H1 (cell line): ENCODE results near the gene PYGB. TPM values are rescaled to one million over a fixed set of nuclear protein-coding genes. Genes with fewer than 3 reads are reported as not detected.

Experiments
- CTCF ChIA-PET: fragments of 300-600 bp; sonication (Branson Sonifier 250); formaldehyde crosslinking; loops from one replicate; lab custom pipeline; 2021; ENCODE audit not compliant: partially characterized antibody; lab: Charles Lee
- POLR2A ChIA-PET: fragments of 300-600 bp; sonication (Branson Sonifier 250); formaldehyde crosslinking; loops from one replicate; lab custom pipeline; 2021; ENCODE audit warnings: inconsistent platforms; ENCODE audit not compliant: partially characterized antibody; lab: Charles Lee
- DNase-seq, 2 experiments: peaks; one replicate each; pipeline versions ENCODE4 v3.0.0 to v3.0.0-alpha.2; 2010 to 2022; ENCODE audit warnings: low spot score in 2 of 2, low read depth in 1 of 2, mixed read lengths in 1 of 2
- FAIRE-seq: peaks from 2 replicates; lab custom pipeline; 2011; peaks lifted over from hg19 to GRCh38; lab: Jason Lieb, UNC
- H2AFZ ChIP-seq: 2 replicates; pipeline ENCODE4 v1.8.1; 2012; ENCODE audit warnings: low read length, inconsistent platforms
- H2AK5ac ChIP-seq: 2 replicates; pipeline ENCODE4 v1.6.1; 2013; ENCODE audit warnings: low read depth, low read length
- H2BK120ac ChIP-seq: replicated peaks from 2 replicates; pipeline ENCODE3; 2013; ENCODE audit warnings: low read depth, low read length, inconsistent platforms
- H2BK12ac ChIP-seq: 2 replicates; pipeline ENCODE4 v1.6.1; 2013; ENCODE audit warnings: low read depth, low read length
- H2BK15ac ChIP-seq: 2 replicates; pipeline ENCODE4 v1.6.1; 2013; ENCODE audit warnings: low read length
- H2BK20ac ChIP-seq: 2 replicates; pipeline ENCODE4 v1.6.1; 2013; ENCODE audit warnings: low read length
- H2BK5ac ChIP-seq: 2 replicates; pipeline ENCODE4 v1.6.1; 2013; ENCODE audit warnings: low read depth, low read length
- H3K14ac ChIP-seq: 2 replicates; pipeline ENCODE4 v1.6.1; 2013; ENCODE audit warnings: inconsistent platforms; ENCODE audit not compliant: insufficient read length
- H3K18ac ChIP-seq: 2 replicates; pipeline ENCODE4 v1.6.1; 2013; ENCODE audit warnings: low read length; ENCODE audit errors: extremely low read depth
- H3K23ac ChIP-seq: 2 replicates; pipeline ENCODE4 v1.6.1; 2013; ENCODE audit warnings: inconsistent platforms; ENCODE audit not compliant: insufficient read length
- H3K23me2 ChIP-seq: 2 replicates; pipeline ENCODE4 v1.6.1; 2013; ENCODE audit warnings: low read depth, low read length
- H3K27ac ChIP-seq: 2 replicates; pipeline ENCODE4 v1.6.1; 2011; ENCODE audit warnings: low read depth, low read length, inconsistent platforms
- H3K27me3 ChIP-seq, 4 experiments: replicated peaks in 1 of 4; 1 replicate in 1 of 4; 2 replicates in 3 of 4; pipeline versions ENCODE4 v1.6.1 to v1.8.1; 2011 to 2013; ENCODE audit warnings: low read length in 3 of 4, mild to moderate bottlenecking in 3 of 4, inconsistent platforms in 2 of 4, mixed read lengths in 2 of 4, moderate library complexity in 1 of 4; ENCODE audit not compliant: control insufficient read depth in 3 of 4, insufficient read depth in 3 of 4; ENCODE audit errors: extremely low read depth in 1 of 4
- H3K36me3 ChIP-seq, 4 experiments: 2 replicates each; pipeline versions ENCODE4 v1.6.1 to v1.8.1; 2011 to 2013; ENCODE audit warnings: mild to moderate bottlenecking in 4 of 4, low read length in 3 of 4, moderate library complexity in 2 of 4, control low read depth in 1 of 4, inconsistent platforms in 1 of 4; ENCODE audit not compliant: insufficient read depth in 4 of 4, control insufficient read depth in 2 of 4
- H3K4ac ChIP-seq: replicated peaks from 2 replicates; pipeline ENCODE3; 2013; ENCODE audit warnings: low read length, low read depth, mixed read lengths, inconsistent platforms; ENCODE audit not compliant: insufficient read length
- H3K4me1 ChIP-seq, 4 experiments: replicated peaks in 1 of 4; 1 replicate in 1 of 4; 2 replicates in 3 of 4; pipeline versions ENCODE4 v1.6.1 to v1.8.1; 2011 to 2013; ENCODE audit warnings: low read length in 3 of 4, inconsistent platforms in 2 of 4, mixed read lengths in 1 of 4; ENCODE audit not compliant: insufficient read depth in 4 of 4, control insufficient read depth in 3 of 4
- H3K4me2 ChIP-seq, 2 experiments: 2 replicates each; pipeline versions ENCODE4 v1.6.1 to v1.8.1; 2011 to 2013; ENCODE audit warnings: low read depth in 2 of 2, low read length in 2 of 2, control low read depth in 1 of 2, inconsistent platforms in 1 of 2, mild to moderate bottlenecking in 1 of 2; ENCODE audit not compliant: insufficient read depth in 1 of 2
- H3K4me3 ChIP-seq, 4 experiments: fragments of 200-600, 300-600 bp in 1 of 4; sonication (generic), shearing (Covaris generic), sonication (Bioruptor Twin) in 1 of 4; 2 replicates each; pipeline versions ENCODE4 v1.5.1 to v1.8.1; 2011 to 2016; ENCODE audit warnings: low read length in 4 of 4, low read depth in 3 of 4, control low read depth in 2 of 4, inconsistent platforms in 2 of 4, mild to moderate bottlenecking in 2 of 4, mixed read lengths in 1 of 4, moderate library complexity in 1 of 4; ENCODE audit not compliant: insufficient read depth in 2 of 4; ENCODE audit errors: extremely low read depth in 1 of 4
- H3K56ac ChIP-seq: replicated peaks from 2 replicates; pipeline ENCODE3; 2013; ENCODE audit warnings: low read depth, mild to moderate bottlenecking, mixed read lengths, low read length, inconsistent platforms; ENCODE audit not compliant: insufficient read length
- H3K79me1 ChIP-seq: 2 replicates; pipeline ENCODE4 v1.6.1; 2013; ENCODE audit warnings: low read depth, low read length, control low read depth
- H3K79me2 ChIP-seq, 2 experiments: 2 replicates each; pipeline versions ENCODE4 v1.6.1 to v1.8.1; 2012 to 2013; ENCODE audit warnings: low read length in 2 of 2, mild to moderate bottlenecking in 2 of 2, inconsistent platforms in 1 of 2; ENCODE audit not compliant: insufficient read depth in 2 of 2, control insufficient read depth in 1 of 2
- H3K9ac ChIP-seq, 4 experiments: replicated peaks in 1 of 4; 1 replicate in 1 of 4; 2 replicates in 3 of 4; pipeline versions ENCODE4 v1.6.1 to v1.8.1; 2011 to 2013; ENCODE audit warnings: low read depth in 3 of 4, low read length in 3 of 4, control low read depth in 2 of 4, mild to moderate bottlenecking in 2 of 4, moderate library complexity in 2 of 4, inconsistent platforms in 1 of 4; ENCODE audit errors: extremely low read depth in 1 of 4
- H3K9me3 ChIP-seq, 2 experiments: 2 replicates each; pipeline versions ENCODE4 v1.6.1 to v1.8.1; 2012 to 2013; ENCODE audit warnings: mild to moderate bottlenecking in 2 of 2, moderate library complexity in 2 of 2, control low read depth in 1 of 2, inconsistent platforms in 1 of 2, low read depth in 1 of 2, low read length in 1 of 2, mixed read lengths in 1 of 2; ENCODE audit not compliant: insufficient read depth in 2 of 2
- H4K20me1 ChIP-seq, 2 experiments: replicated peaks in 1 of 2; 2 replicates each; pipeline versions ENCODE3 to v1.8.1; 2011 to 2013; ENCODE audit warnings: inconsistent platforms in 2 of 2, low read length in 2 of 2, mild to moderate bottlenecking in 1 of 2; ENCODE audit not compliant: insufficient read depth in 2 of 2, control insufficient read depth in 1 of 2
- H4K5ac ChIP-seq: 2 replicates; pipeline ENCODE4 v1.6.1; 2013; ENCODE audit warnings: low read length, low read depth, mixed read lengths, inconsistent platforms; ENCODE audit not compliant: insufficient read length
- H4K8ac ChIP-seq: 2 replicates; pipeline ENCODE4 v1.8.0; 2013; ENCODE audit warnings: mild to moderate bottlenecking, moderate library complexity, low read length, inconsistent platforms; ENCODE audit not compliant: insufficient read depth; ENCODE audit errors: extremely low read depth
- H4K91ac ChIP-seq: replicated peaks from 2 replicates; pipeline ENCODE3; 2013; ENCODE audit warnings: low read length, mixed read lengths, inconsistent platforms; ENCODE audit not compliant: insufficient read length
- ASH2L ChIP-seq: fragments of 200-600, 300-600 bp; sonication (generic); IDR thresholded peaks from one replicate; pipeline ENCODE4 v1.7.1; 2017; ENCODE audit warnings: low read length
- CREB1 ChIP-seq: IDR thresholded peaks from 2 replicates; pipeline ENCODE4 v1.6.1; 2012; ENCODE audit warnings: inconsistent platforms
- SP1 ChIP-seq: IDR thresholded peaks from 2 replicates; pipeline ENCODE4 v1.6.1; 2011; ENCODE audit warnings: low read depth, low read length
- YY1 ChIP-seq: IDR thresholded peaks from 2 replicates; pipeline ENCODE4 v1.6.1; 2011; ENCODE audit warnings: low read depth, mild to moderate bottlenecking, low read length
- WGBS, 2 experiments: shearing (Covaris generic) in 1 of 2; methylation state at CpG; one replicate each; pipeline versions ENCODE4 v1.1.6 to v1.1.7; 2013 to 2015; ENCODE audit warnings: low lambda C conversion rate in 2 of 2, mixed read lengths in 2 of 2, inconsistent platforms in 1 of 2, low coverage in 1 of 2, missing lambda C conversion rate in 1 of 2; ENCODE audit not compliant: insufficient replicate concordance in 2 of 2, insufficient coverage in 1 of 2, insufficient read length in 1 of 2; ENCODE audit errors: extremely low coverage in 1 of 2, missing lambda C conversion rate in 1 of 2; 5-methylcytosine and 5-hydroxymethylcytosine counted together
- polyA plus RNA-seq, 7 experiments: library from polyadenylated mRNA; depleted of rRNA in 3 of 7; stranded (reverse) in 5 of 7; unstranded in 2 of 7; fragments of >200 nt in 5 of 7; fragments of 200-250 nt in 2 of 7; gene quantifications; 1 replicate in 5 of 7; 2 replicates in 1 of 7; 4 replicates in 1 of 7; pipeline versions ENCODE4 v1.2.1 to v1.2.3, GENCODE V29; 2011 to 2013; ENCODE audit warnings: missing spikeins in 2 of 7, mixed read lengths in 2 of 7
- total RNA-seq: library from RNA; stranded (reverse); fragmentation: NEBNext Ultra II Directional; extraction: Animal tissue kit (Norgen Biotek cat#: 25700); gene quantifications from 2 replicates; pipeline ENCODE4 v1.2.1, GENCODE V29; 2021

PYGB gene
- total and polyA plus RNA-seq, 2 of the 8 experiments (the other 6 are each of a cell fraction or from before 2014, with no cell fraction given), result 26.6 to 56.0 TPM

DNA sequence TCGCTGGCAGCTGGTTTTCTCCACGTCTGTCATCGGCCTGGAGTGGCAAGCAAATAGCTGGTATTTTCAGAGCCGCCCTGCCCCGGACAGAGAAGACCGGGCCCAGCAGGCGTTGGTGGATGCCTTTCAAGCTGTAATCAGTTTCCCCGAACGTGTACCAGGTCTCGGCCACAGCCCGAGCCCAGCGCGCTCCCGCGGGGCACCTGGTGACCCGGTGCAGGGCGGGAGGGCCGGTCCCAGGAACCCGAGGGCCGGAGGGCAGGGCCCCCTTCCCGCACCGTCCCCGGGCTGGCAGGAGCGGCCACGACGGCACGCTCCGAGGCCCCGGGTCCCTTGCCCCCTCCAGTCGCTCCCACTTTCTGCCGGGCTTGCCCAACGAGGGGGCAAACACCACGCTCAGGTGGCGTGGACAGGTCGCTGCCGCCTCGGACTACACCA lies 348 bp upstream of the PYGB start:
- no peak overlapping the region for H3K27ac ChIP-seq
- DNase-seq (peak in 1 of 2 experiments; percentile 87), FAIRE-seq (no peak)
- no peak overlapping the region; a peak in 3 of 7 replicates for H3K9ac ChIP-seq
- H3K79me1 ChIP-seq, result no peaks in the 10 kb centered on the region; the same call in 1 of the 2 replicates
- H2BK12ac ChIP-seq, result no peak overlapping the region
- no peak overlapping the region for H3K23ac ChIP-seq
- TF ChIP-seq CREB1 (no peak), YY1 (no peak), SP1 (no peak), ASH2L (peak; percentile 11)
- ChIA-PET CTCF (interaction anchor here (0.7 to 4.0 kb wide), 26 partner anchors 8 to 256 kb away, joined by 3 to 24 read pairs (median 4); partner anchors contain the start of gene ENTPD6), POLR2A (interaction anchor here (0.7 to 2.4 kb wide), 8 partner anchors 9 to 337 kb away, joined by 3 to 8 read pairs (median 3); partner anchors contain the start of gene GINS1)
- peaks cover 3 to 7% (median 4%) of the 10 kb centered on the region in 4 experiments; a peak in 6 of 7 replicates for H3K4me1 ChIP-seq
- no peak overlapping the region for H2BK120ac ChIP-seq
- H3K27me3 ChIP-seq, result peaks cover 0 to 8% (median 7%) of the 10 kb centered on the region in 4 experiments; a peak in 4 of 7 replicates
- no peaks in the 10 kb centered on the region for H3K9me3 ChIP-seq
- H2AK5ac ChIP-seq, result no peak overlapping the region
- H3K18ac ChIP-seq, result no peak overlapping the region
- H3K4ac ChIP-seq, result no peak overlapping the region
- no peak overlapping the region for H2BK5ac ChIP-seq
- peak overlapping the region; percentile 59 to 75 (median 73) for H3K4me3 ChIP-seq
- H2BK15ac ChIP-seq, result no peak overlapping the region
- no peak overlapping the region for H3K56ac ChIP-seq
- no peak overlapping the region for H3K14ac ChIP-seq
- 5% methylated on average over 25 of the region's 37 CpGs; no CpG with 5 or more reads in 1 of the 2 experiments for WGBS, 2 experiments
- H2BK20ac ChIP-seq, result no peak overlapping the region
- no peak overlapping the region for H4K5ac ChIP-seq
- 0 out of 2 replicates have a peak overlapping the region, but pooled peaks have one; percentile 22 for H2AFZ ChIP-seq
- H4K20me1 ChIP-seq, result peaks cover 3 to 8% of the 10 kb centered on the region in 2 experiments
- peaks cover 16 to 34% of the 10 kb centered on the region in 2 experiments for H3K79me2 ChIP-seq
- H4K91ac ChIP-seq, result no peak overlapping the region
- no peaks in the 10 kb centered on the region for H3K36me3 ChIP-seq
- no peak overlapping the region; the same call in 1 of the 2 replicates for H4K8ac ChIP-seq
- peak overlapping the region; percentile 56 to 98 for H3K4me2 ChIP-seq
- peaks cover 10% of the 10 kb centered on the region; the same call in 1 of the 2 replicates for H3K23me2 ChIP-seq
